ENCODE data around the gene BTF3L4.

The BTF3L4 gene

GRCh38 chr1:52123622-52124021 is 67.5 kb downstream of the BTF3L4 start:
- DNase-seq (ENCODE audit: low read depth, low spot score): no peak

GRCh38 chr1:52125736-52126359 is 69.8 kb downstream of the BTF3L4 start:
- no peak for DNase-seq (ENCODE audit: low read depth, low spot score)

- no peak for DNase-seq (ENCODE audit: low read depth, low spot score)
Measured at GRCh38 chr1:52127181-52128180, 71.4 kb downstream of the BTF3L4 start.

- DNase-seq (ENCODE audit: low read depth, low spot score): no peak
Measured at GRCh38 chr1:52139817-52140540, 83.9 kb downstream of the BTF3L4 start.

Measured in activated naive CD8-positive, alpha-beta T cell treated with anti-CD3 and anti-CD28 coated beads, Interleukin-2, amount 50 U/mL, for 16 hours (primary cell).